Kidney glomerular epithelial cell (primary cell): ENCODE results near the gene AMY2B.
"Not testable (repeated sequence)": the region's sequence is repeated elsewhere in the genome, so short reads cannot be mapped to it uniquely, and the experiment has no call there.

Experiments used
- DNase-seq: peaks from one replicate; lab custom pipeline; 2025; lab: John Stamatoyannopoulos, UW

Gene AMY2B

GRCh38 chr1:103627436-103627835 is 56.0 kb downstream of the AMY2B start:
- DNase-seq = not testable (repeated sequence)
